ENCODE results near the gene TIMM29. TPM values are rescaled to one million over a fixed set of nuclear protein-coding genes. Genes with fewer than 3 reads are reported as not detected.

The TIMM29 gene
- polyA plus RNA-seq, 1 donor from 2014 or later, result 39.4 TPM

DNA sequence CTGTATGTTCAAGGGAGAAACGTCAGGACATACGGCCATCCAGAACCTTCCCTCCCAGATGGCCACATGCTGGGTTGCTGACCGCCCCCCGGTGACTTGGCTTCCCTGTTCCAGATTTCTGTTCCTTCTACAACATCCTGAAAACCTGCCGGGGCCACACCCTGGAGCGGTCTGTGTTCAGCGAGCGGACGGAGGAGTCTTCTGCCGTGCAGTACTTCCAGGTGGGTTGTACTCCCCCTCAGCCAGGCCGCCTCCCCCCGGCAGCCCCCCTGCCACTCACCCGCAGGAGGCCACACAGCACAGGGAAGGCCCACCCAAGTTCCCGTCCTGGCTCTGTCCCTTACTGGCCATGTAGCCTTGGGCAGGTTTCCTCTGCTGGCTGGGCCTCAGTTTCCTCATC is 20.7 kb upstream of the TIMM29 start:
- H3K9ac ChIP-seq (ENCODE audit: low read length), result no peak overlapping the region
- no peaks in the 10 kb centered on the region for H3K9me3 ChIP-seq (ENCODE audit: low read length)
- H3F3A ChIP-seq (ENCODE audit: insufficient read depth, low read length, poor library complexity, severe bottlenecking), result no peaks in the 10 kb centered on the region
- H3K36me3 ChIP-seq (ENCODE audit: insufficient read depth, low read length), result no peaks in the 10 kb centered on the region
- H2AFZ ChIP-seq (ENCODE audit: low read depth, low read length), result no peak overlapping the region
- TF ChIP-seq RAD21 (conservative IDR thresholded peaks at IDR 0.05) (no peak), MXI1 (conservative IDR thresholded peaks at IDR 0.05; ENCODE audit: poor library complexity, severe bottlenecking) (no peak), POLR2AphosphoS5 (IDR thresholded peaks at IDR 0.05) (no peak), EZH2 (IDR thresholded peaks at IDR 0.05; ENCODE audit: borderline replicate concordance, insufficient read depth, low read length, poor library complexity, severe bottlenecking) (no peak), EP300 (conservative IDR thresholded peaks at IDR 0.05; ENCODE audit: poor library complexity, severe bottlenecking) (no peak), REST (IDR thresholded peaks at IDR 0.05; ENCODE audit: borderline replicate concordance) (no peak), TAF1 (IDR thresholded peaks at IDR 0.05; ENCODE audit: low read depth) (no peak)
- TF ChIP-seq, protein P1, sequence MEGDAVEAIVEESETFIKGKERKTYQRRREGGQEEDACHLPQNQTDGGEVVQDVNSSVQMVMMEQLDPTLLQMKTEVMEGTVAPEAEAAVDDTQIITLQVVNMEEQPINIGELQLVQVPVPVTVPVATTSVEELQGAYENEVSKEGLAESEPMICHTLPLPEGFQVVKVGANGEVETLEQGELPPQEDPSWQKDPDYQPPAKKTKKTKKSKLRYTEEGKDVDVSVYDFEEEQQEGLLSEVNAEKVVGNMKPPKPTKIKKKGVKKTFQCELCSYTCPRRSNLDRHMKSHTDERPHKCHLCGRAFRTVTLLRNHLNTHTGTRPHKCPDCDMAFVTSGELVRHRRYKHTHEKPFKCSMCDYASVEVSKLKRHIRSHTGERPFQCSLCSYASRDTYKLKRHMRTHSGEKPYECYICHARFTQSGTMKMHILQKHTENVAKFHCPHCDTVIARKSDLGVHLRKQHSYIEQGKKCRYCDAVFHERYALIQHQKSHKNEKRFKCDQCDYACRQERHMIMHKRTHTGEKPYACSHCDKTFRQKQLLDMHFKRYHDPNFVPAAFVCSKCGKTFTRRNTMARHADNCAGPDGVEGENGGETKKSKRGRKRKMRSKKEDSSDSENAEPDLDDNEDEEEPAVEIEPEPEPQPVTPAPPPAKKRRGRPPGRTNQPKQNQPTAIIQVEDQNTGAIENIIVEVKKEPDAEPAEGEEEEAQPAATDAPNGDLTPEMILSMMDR (IDR thresholded peaks at IDR 0.05; ENCODE audit: poor library complexity, severe bottlenecking), result no peak
- H3K27ac ChIP-seq (ENCODE audit: low read length), result no peak overlapping the region
- H3K4me2 ChIP-seq (ENCODE audit: low read length), result no peak overlapping the region
- H4K20me1 ChIP-seq (ENCODE audit: insufficient read depth), result no peaks in the 10 kb centered on the region
- no peak overlapping the region for H3K4me3 ChIP-seq (ENCODE audit: low read length)
- H3K79me2 ChIP-seq (replicated peaks; ENCODE audit: insufficient read depth, low read length), result peaks cover 6% of the 10 kb centered on the region
- H3K27me3 ChIP-seq (ENCODE audit: insufficient read depth, low read depth, low read length), result no peaks in the 10 kb centered on the region
- H3K9me2 ChIP-seq (ENCODE audit: insufficient read depth, low read length), result no peaks in the 10 kb centered on the region

DNA sequence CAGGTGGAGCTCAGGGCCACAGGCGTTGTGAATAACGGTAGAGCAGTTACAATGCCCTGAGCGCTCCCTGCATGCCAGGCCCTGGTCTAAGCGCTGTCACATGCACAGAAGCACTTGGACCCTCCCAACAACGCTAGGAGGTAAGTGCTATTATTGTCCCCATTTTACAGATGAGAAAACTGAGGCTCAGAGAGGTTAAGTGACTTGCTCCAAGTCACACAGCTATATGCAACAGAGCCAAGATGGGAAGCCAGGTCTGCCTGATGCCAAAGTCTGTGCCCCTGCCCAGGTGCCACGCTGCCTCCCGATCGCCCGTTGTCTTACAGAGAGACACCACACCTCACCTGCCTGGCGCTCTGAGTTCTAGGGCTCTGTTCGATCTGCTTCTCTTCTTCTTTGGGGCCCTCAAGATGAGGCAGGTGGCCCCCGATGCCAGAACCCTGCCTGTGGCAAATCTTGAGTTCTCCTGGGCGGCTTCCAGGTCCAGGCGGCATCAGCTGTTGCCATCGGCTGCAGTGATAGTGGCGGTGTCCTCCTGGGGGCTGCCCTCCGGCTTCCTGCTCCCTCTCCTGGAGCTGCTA is 20.1 kb upstream of the TIMM29 start:
- Histone ChIP-seq H3K4me3 (ENCODE audit: low read length) (no peak overlapping the region), H2AFZ (ENCODE audit: low read depth, low read length) (no peak overlapping the region), H3K9ac (ENCODE audit: low read length) (no peak overlapping the region), H3K9me2 (ENCODE audit: insufficient read depth, low read length) (no peaks in the 10 kb centered on the region), H3K79me2 (replicated peaks; ENCODE audit: insufficient read depth, low read length) (peaks cover 6% of the 10 kb centered on the region), H3K36me3 (ENCODE audit: insufficient read depth, low read length) (no peaks in the 10 kb centered on the region), H3F3A (ENCODE audit: insufficient read depth, low read length, poor library complexity, severe bottlenecking) (no peaks in the 10 kb centered on the region), H3K27me3 (ENCODE audit: insufficient read depth, low read depth, low read length) (no peaks in the 10 kb centered on the region), H3K9me3 (ENCODE audit: low read length) (no peaks in the 10 kb centered on the region), H3K4me2 (ENCODE audit: low read length) (no peak overlapping the region), H4K20me1 (ENCODE audit: insufficient read depth) (no peaks in the 10 kb centered on the region), H3K27ac (ENCODE audit: low read length) (no peak overlapping the region)
- TF ChIP-seq TAF1 (IDR thresholded peaks at IDR 0.05; ENCODE audit: low read depth) (no peak), MXI1 (conservative IDR thresholded peaks at IDR 0.05; ENCODE audit: poor library complexity, severe bottlenecking) (no peak), SMC3 (conservative IDR thresholded peaks at IDR 0.05; ENCODE audit: poor library complexity) (no peak), EP300 (conservative IDR thresholded peaks at IDR 0.05; ENCODE audit: poor library complexity, severe bottlenecking) (no peak), EZH2 (IDR thresholded peaks at IDR 0.05; ENCODE audit: borderline replicate concordance, insufficient read depth, low read length, poor library complexity, severe bottlenecking) (no peak), RAD21 (conservative IDR thresholded peaks at IDR 0.05) (no peak), POLR2AphosphoS5 (IDR thresholded peaks at IDR 0.05) (no peak), REST (IDR thresholded peaks at IDR 0.05; ENCODE audit: borderline replicate concordance) (no peak)
- TF ChIP-seq, protein P1 (IDR thresholded peaks at IDR 0.05; ENCODE audit: poor library complexity, severe bottlenecking), result no peak

Measured in neural cell (in vitro differentiated cells).